Fibroblast of villous mesenchyme (primary cell): ENCODE data around the gene DAPK2. TPM values are rescaled to one million over a fixed set of nuclear protein-coding genes. Genes with fewer than 3 reads are reported as not detected.
"Not testable (repeated sequence)": the region's sequence is repeated elsewhere in the genome, so short reads cannot be mapped to it uniquely, and the experiment has no call there.

Experiments
- DNase-seq: peaks from one replicate; pipeline ENCODE4 v3.0.0-alpha.2; 2010; ENCODE audit warnings: low read depth
- H3K4me3 ChIP-seq: 2 replicates; pipeline ENCODE4 v1.5.1; 2011; ENCODE audit warnings: low read depth, mild to moderate bottlenecking, low read length
- CTCF ChIP-seq: IDR thresholded peaks from 2 replicates; pipeline ENCODE4 v1.5.1; 2012; ENCODE audit warnings: low read depth, mild to moderate bottlenecking, low read length; ENCODE audit not compliant: insufficient read depth
- total RNA-seq: library from RNA; depleted of rRNA; stranded (reverse); fragments of >200 nt; gene quantifications from 2 replicates; pipeline ENCODE4 v1.2.3, GENCODE V29; 2012

Gene DAPK2
- total RNA-seq, 1 donor: 8.2 TPM

GRCh38 chr15:63904042-63904441 is 142.2 kb downstream of the DAPK2 start:
- no peak for DNase-seq
- TF ChIP-seq CTCF: no peak
- H3K4me3 ChIP-seq: no peak overlapping the region

- DNase-seq: no peak
- H3K4me3 ChIP-seq: no peak overlapping the region
- no peak for TF ChIP-seq CTCF
Observed at GRCh38 chr15:63902671-63903035, 143.6 kb downstream of the DAPK2 start.

GRCh38 chr15:63901912-63902670 is 144.2 kb downstream of the DAPK2 start:
- no peak for DNase-seq
- H3K4me3 ChIP-seq: no peak overlapping the region
- no peak for TF ChIP-seq CTCF

GRCh38 chr15:63900306-63900705 is 146.0 kb downstream of the DAPK2 start:
- DNase-seq: no peak
- no peak for TF ChIP-seq CTCF

GRCh38 chr15:63899606-63900005 is 146.7 kb downstream of the DAPK2 start:
- H3K4me3 ChIP-seq, DNase-seq: not testable (repeated sequence)

More at GRCh38 chr15:63900306-63900705, 146.0 kb downstream of the DAPK2 start:
- H3K4me3 ChIP-seq: no peak overlapping the region

GRCh38 chr15:63899193-63899592 is 147.1 kb downstream of the DAPK2 start:
- no peak for TF ChIP-seq CTCF
- no peak for DNase-seq
- no peak overlapping the region for H3K4me3 ChIP-seq

- TF ChIP-seq CTCF: no peak
- no peak overlapping the region for H3K4me3 ChIP-seq
- DNase-seq: peak; percentile 64
Observed at GRCh38 chr15:63896336-63897115, 149.8 kb downstream of the DAPK2 start.
